ENCODE measurements around the gene CYS1.

CYS1 gene

DNA sequence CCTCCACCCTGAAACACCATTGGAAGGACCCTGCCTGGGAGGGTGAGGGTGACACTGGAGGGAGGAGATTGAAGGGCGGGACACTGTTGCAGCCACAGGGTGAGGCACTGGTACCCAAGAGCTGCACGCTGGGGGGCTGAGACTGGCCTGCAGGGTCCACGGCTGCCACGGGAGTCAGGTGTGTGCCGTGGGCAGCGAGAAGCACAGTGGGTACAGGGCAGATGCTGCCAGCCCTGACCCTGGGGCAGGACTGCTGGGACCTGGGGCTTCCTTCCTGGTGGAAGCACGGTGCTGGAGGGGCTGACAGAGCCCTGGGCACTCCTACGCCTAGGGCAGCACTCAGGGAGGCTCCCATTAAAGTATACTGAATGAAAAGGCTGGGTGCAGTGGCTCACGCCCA lies 16.6 kb downstream of the CYS1 start:
- H3K9me3 ChIP-seq (ENCODE audit: insufficient read depth, low read length) = peaks cover 9% of the 10 kb centered on the region; the same call in 1 of the 2 replicates
- no peaks in the 10 kb centered on the region for H4K20me1 ChIP-seq (ENCODE audit: low read depth, low read length)
- no peaks in the 10 kb centered on the region for H3K36me3 ChIP-seq (ENCODE audit: low read length)
- no peaks in the 10 kb centered on the region for H3K79me2 ChIP-seq (ENCODE audit: insufficient read depth, low read length)
- H3K9ac ChIP-seq (ENCODE audit: low read length) = no peak overlapping the region
- no peaks in the 10 kb centered on the region for H3F3A ChIP-seq (ENCODE audit: insufficient read depth)
- H3K9me2 ChIP-seq (replicated peaks; ENCODE audit: insufficient read depth, low read length) = no peaks in the 10 kb centered on the region
- TF ChIP-seq EZH2phosphoT487 (conservative IDR thresholded peaks at IDR 0.05; ENCODE audit: low read length) = no peak
- TF ChIP-seq, protein P1, sequence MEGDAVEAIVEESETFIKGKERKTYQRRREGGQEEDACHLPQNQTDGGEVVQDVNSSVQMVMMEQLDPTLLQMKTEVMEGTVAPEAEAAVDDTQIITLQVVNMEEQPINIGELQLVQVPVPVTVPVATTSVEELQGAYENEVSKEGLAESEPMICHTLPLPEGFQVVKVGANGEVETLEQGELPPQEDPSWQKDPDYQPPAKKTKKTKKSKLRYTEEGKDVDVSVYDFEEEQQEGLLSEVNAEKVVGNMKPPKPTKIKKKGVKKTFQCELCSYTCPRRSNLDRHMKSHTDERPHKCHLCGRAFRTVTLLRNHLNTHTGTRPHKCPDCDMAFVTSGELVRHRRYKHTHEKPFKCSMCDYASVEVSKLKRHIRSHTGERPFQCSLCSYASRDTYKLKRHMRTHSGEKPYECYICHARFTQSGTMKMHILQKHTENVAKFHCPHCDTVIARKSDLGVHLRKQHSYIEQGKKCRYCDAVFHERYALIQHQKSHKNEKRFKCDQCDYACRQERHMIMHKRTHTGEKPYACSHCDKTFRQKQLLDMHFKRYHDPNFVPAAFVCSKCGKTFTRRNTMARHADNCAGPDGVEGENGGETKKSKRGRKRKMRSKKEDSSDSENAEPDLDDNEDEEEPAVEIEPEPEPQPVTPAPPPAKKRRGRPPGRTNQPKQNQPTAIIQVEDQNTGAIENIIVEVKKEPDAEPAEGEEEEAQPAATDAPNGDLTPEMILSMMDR (IDR thresholded peaks at IDR 0.05; ENCODE audit: insufficient read depth, low read length, poor library complexity, severe bottlenecking) = no peak
- no peak overlapping the region for H3K4me2 ChIP-seq (ENCODE audit: low read depth, low read length, poor library complexity, severe bottlenecking)
- H3K27ac ChIP-seq (ENCODE audit: low read depth, low read length) = no peak overlapping the region
- H3K27me3 ChIP-seq (ENCODE audit: low read length) = no peaks in the 10 kb centered on the region
- H2AFZ ChIP-seq (ENCODE audit: low read depth, low read length, severe bottlenecking) = no peak overlapping the region
- no peak overlapping the region for H3K4me3 ChIP-seq (ENCODE audit: insufficient read depth, low read length, poor library complexity, severe bottlenecking)

DNA sequence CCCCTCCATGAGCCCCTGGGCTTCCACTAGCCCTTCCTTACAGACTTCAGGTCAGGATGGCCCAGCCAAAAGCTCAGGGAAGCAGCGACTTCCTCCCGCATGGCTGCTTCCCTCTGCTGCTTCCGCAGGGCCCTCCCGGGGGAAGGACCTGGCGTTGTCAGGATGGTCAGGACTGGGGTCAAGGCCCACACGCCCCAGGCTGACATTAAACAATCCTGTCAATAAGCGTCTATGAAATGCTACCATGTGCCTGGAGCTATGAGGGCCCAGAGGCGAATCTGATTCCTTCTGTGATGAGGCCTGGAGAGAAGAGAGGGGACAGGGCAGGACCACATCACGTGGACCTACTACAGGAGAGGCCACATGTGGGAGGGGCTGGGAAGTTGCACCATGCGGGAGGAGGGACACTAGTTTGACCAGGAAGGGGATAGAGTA lies 17.3 kb downstream of the CYS1 start:
- no peak overlapping the region for H3K9ac ChIP-seq (ENCODE audit: low read length)
- no peaks in the 10 kb centered on the region for H3K27me3 ChIP-seq (ENCODE audit: low read length)
- H3K9me3 ChIP-seq (ENCODE audit: insufficient read depth, low read length) = peaks cover 5% of the 10 kb centered on the region; the same call in 1 of the 2 replicates
- no peak for TF ChIP-seq EZH2phosphoT487 (conservative IDR thresholded peaks at IDR 0.05; ENCODE audit: low read length)
- TF ChIP-seq, protein P1 (IDR thresholded peaks at IDR 0.05; ENCODE audit: insufficient read depth, low read length, poor library complexity, severe bottlenecking) = no peak
- H3K4me3 ChIP-seq (ENCODE audit: insufficient read depth, low read length, poor library complexity, severe bottlenecking) = no peak overlapping the region
- H3K4me2 ChIP-seq (ENCODE audit: low read depth, low read length, poor library complexity, severe bottlenecking) = no peak overlapping the region
- H3K9me2 ChIP-seq (replicated peaks; ENCODE audit: insufficient read depth, low read length) = no peaks in the 10 kb centered on the region
- H3K36me3 ChIP-seq (ENCODE audit: low read length) = no peaks in the 10 kb centered on the region
- no peaks in the 10 kb centered on the region for H4K20me1 ChIP-seq (ENCODE audit: low read depth, low read length)
- H2AFZ ChIP-seq (ENCODE audit: low read depth, low read length, severe bottlenecking) = no peak overlapping the region
- H3K27ac ChIP-seq (ENCODE audit: low read depth, low read length) = no peak overlapping the region
- no peaks in the 10 kb centered on the region for H3K79me2 ChIP-seq (ENCODE audit: insufficient read depth, low read length)
- no peaks in the 10 kb centered on the region for H3F3A ChIP-seq (ENCODE audit: insufficient read depth)

DNA sequence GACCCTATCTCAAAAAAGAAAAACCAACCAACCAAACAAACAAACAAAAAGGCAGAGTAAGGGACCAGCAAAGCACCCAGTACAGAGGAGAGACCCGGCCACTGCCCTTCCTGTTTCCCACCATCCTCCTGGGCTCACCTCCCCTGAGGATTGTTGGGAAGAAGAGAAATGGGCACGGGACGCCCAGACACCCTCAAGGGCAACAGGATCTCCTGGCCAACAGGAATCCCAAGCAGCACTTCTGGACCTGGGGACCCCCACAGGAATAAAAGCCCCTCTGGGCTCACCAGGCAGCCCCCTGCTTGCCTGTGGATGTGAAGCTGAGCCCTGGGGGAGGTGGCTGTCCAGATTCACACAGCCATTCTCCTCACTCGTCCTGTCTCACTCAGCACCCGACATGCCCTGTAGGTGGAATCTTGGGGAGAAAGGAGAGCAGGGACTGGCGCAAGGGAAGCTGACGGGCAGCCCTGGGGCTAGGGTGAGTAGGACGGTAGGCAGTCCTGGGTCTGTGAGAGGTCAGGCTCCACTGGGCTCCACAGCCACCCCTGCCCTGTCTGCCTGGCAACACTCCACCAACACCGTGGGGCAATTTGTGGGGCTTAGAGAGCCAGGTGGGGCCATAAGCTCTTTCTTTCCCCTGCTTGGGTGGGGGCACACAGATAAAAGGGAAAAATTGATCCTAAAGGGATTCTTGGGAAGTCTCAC lies 18.8 kb downstream of the CYS1 start:
- no peak overlapping the region for H2AFZ ChIP-seq (ENCODE audit: low read depth, low read length, severe bottlenecking)
- H3K36me3 ChIP-seq (ENCODE audit: low read length) = no peaks in the 10 kb centered on the region
- no peaks in the 10 kb centered on the region for H4K20me1 ChIP-seq (ENCODE audit: low read depth, low read length)
- H3K9ac ChIP-seq (ENCODE audit: low read length) = no peak overlapping the region
- H3K9me3 ChIP-seq (ENCODE audit: insufficient read depth, low read length) = no peaks in the 10 kb centered on the region
- no peak overlapping the region for H3K4me2 ChIP-seq (ENCODE audit: low read depth, low read length, poor library complexity, severe bottlenecking)
- H3F3A ChIP-seq (ENCODE audit: insufficient read depth) = no peaks in the 10 kb centered on the region
- no peaks in the 10 kb centered on the region for H3K27me3 ChIP-seq (ENCODE audit: low read length)
- H3K27ac ChIP-seq (ENCODE audit: low read depth, low read length) = no peak overlapping the region
- H3K79me2 ChIP-seq (ENCODE audit: insufficient read depth, low read length) = no peaks in the 10 kb centered on the region
- H3K4me3 ChIP-seq (ENCODE audit: insufficient read depth, low read length, poor library complexity, severe bottlenecking) = no peak overlapping the region
- TF ChIP-seq, protein P1 (IDR thresholded peaks at IDR 0.05; ENCODE audit: insufficient read depth, low read length, poor library complexity, severe bottlenecking) = no peak
- TF ChIP-seq EZH2phosphoT487 (conservative IDR thresholded peaks at IDR 0.05; ENCODE audit: low read length) = no peak
- no peaks in the 10 kb centered on the region for H3K9me2 ChIP-seq (replicated peaks; ENCODE audit: insufficient read depth, low read length)
